ENCODE measurements around the gene MOV10L1.

DNA sequence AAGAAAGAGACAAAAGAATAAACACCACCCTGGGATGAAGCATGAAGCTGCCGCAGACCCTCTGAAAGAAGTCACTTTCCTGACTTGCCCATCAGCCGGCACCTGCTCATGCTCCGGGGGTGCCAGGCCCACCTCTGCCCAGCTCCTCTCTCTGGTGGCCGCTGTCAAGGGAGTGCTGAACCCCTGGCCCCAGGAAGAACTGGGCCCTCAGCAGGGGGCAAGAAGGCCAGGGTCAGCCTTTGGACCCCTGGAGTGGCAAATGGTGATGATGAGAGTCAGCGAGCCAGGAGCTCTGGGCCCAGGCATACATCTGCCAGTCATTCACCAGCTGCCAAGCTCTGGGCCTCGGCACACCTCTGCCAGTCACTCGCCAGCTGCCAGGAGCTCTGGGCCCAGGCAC is 49.1 kb upstream of the MOV10L1 start:
- TF ChIP-seq, protein P1, sequence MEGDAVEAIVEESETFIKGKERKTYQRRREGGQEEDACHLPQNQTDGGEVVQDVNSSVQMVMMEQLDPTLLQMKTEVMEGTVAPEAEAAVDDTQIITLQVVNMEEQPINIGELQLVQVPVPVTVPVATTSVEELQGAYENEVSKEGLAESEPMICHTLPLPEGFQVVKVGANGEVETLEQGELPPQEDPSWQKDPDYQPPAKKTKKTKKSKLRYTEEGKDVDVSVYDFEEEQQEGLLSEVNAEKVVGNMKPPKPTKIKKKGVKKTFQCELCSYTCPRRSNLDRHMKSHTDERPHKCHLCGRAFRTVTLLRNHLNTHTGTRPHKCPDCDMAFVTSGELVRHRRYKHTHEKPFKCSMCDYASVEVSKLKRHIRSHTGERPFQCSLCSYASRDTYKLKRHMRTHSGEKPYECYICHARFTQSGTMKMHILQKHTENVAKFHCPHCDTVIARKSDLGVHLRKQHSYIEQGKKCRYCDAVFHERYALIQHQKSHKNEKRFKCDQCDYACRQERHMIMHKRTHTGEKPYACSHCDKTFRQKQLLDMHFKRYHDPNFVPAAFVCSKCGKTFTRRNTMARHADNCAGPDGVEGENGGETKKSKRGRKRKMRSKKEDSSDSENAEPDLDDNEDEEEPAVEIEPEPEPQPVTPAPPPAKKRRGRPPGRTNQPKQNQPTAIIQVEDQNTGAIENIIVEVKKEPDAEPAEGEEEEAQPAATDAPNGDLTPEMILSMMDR (IDR thresholded peaks at IDR 0.05) = no peak
- no peak for TF ChIP-seq EP300 (IDR thresholded peaks at IDR 0.05)

Measured in suprapubic skin (tissue), 3 donors.